ENCODE results near the gene PLXDC1.

PLXDC1 gene

GRCh38 chr17:39069114-39069756 lies 82.2 kb downstream of the PLXDC1 start:
- Histone ChIP-seq H3K27me3 (ENCODE audit: insufficient read depth, poor library complexity, severe bottlenecking) (no peaks in the 10 kb centered on the region), H3K4me3 (replicated peaks; ENCODE audit: insufficient read depth, low read length) (no peak overlapping the region), H3K27ac (replicated peaks) (no peak overlapping the region)
- TF ChIP-seq, protein P1, sequence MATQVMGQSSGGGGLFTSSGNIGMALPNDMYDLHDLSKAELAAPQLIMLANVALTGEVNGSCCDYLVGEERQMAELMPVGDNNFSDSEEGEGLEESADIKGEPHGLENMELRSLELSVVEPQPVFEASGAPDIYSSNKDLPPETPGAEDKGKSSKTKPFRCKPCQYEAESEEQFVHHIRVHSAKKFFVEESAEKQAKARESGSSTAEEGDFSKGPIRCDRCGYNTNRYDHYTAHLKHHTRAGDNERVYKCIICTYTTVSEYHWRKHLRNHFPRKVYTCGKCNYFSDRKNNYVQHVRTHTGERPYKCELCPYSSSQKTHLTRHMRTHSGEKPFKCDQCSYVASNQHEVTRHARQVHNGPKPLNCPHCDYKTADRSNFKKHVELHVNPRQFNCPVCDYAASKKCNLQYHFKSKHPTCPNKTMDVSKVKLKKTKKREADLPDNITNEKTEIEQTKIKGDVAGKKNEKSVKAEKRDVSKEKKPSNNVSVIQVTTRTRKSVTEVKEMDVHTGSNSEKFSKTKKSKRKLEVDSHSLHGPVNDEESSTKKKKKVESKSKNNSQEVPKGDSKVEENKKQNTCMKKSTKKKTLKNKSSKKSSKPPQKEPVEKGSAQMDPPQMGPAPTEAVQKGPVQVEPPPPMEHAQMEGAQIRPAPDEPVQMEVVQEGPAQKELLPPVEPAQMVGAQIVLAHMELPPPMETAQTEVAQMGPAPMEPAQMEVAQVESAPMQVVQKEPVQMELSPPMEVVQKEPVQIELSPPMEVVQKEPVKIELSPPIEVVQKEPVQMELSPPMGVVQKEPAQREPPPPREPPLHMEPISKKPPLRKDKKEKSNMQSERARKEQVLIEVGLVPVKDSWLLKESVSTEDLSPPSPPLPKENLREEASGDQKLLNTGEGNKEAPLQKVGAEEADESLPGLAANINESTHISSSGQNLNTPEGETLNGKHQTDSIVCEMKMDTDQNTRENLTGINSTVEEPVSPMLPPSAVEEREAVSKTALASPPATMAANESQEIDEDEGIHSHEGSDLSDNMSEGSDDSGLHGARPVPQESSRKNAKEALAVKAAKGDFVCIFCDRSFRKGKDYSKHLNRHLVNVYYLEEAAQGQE (IDR thresholded peaks at IDR 0.05; ENCODE audit: insufficient replicate concordance, low read depth): no peak
- TF ChIP-seq GABPA (IDR thresholded peaks at IDR 0.05; ENCODE audit: low read depth) (no peak), SPI1 (IDR thresholded peaks at IDR 0.05; ENCODE audit: borderline replicate concordance, low read depth) (no peak), POLR2AphosphoS5 (IDR thresholded peaks at IDR 0.05; ENCODE audit: low read depth) (no peak)
- TF ChIP-seq, protein P2, sequence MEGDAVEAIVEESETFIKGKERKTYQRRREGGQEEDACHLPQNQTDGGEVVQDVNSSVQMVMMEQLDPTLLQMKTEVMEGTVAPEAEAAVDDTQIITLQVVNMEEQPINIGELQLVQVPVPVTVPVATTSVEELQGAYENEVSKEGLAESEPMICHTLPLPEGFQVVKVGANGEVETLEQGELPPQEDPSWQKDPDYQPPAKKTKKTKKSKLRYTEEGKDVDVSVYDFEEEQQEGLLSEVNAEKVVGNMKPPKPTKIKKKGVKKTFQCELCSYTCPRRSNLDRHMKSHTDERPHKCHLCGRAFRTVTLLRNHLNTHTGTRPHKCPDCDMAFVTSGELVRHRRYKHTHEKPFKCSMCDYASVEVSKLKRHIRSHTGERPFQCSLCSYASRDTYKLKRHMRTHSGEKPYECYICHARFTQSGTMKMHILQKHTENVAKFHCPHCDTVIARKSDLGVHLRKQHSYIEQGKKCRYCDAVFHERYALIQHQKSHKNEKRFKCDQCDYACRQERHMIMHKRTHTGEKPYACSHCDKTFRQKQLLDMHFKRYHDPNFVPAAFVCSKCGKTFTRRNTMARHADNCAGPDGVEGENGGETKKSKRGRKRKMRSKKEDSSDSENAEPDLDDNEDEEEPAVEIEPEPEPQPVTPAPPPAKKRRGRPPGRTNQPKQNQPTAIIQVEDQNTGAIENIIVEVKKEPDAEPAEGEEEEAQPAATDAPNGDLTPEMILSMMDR (IDR thresholded peaks at IDR 0.05; ENCODE audit: insufficient read depth, low read length): peak; percentile 75
- DNase-seq (ENCODE audit: low read depth in 1 of 2, low spot score in 1 of 2): peak in 1 of 2 experiments; percentile 45

- Histone ChIP-seq H3K4me3 (replicated peaks; ENCODE audit: insufficient read depth, low read length) (no peak overlapping the region), H3K27ac (replicated peaks) (no peak overlapping the region), H3K27me3 (ENCODE audit: insufficient read depth, poor library complexity, severe bottlenecking) (no peaks in the 10 kb centered on the region)
- TF ChIP-seq GABPA (IDR thresholded peaks at IDR 0.05; ENCODE audit: low read depth) (no peak), SPI1 (IDR thresholded peaks at IDR 0.05; ENCODE audit: borderline replicate concordance, low read depth) (no peak), POLR2AphosphoS5 (IDR thresholded peaks at IDR 0.05; ENCODE audit: low read depth) (no peak)
- TF ChIP-seq, protein P2 (IDR thresholded peaks at IDR 0.05; ENCODE audit: insufficient read depth, low read length): no peak
- TF ChIP-seq, protein P1 (IDR thresholded peaks at IDR 0.05; ENCODE audit: insufficient replicate concordance, low read depth): no peak
- no peak for DNase-seq (ENCODE audit: low read depth in 1 of 2, low spot score in 1 of 2)
Measured at GRCh38 chr17:39064819-39065218, 86.6 kb downstream of the PLXDC1 start.

DNA sequence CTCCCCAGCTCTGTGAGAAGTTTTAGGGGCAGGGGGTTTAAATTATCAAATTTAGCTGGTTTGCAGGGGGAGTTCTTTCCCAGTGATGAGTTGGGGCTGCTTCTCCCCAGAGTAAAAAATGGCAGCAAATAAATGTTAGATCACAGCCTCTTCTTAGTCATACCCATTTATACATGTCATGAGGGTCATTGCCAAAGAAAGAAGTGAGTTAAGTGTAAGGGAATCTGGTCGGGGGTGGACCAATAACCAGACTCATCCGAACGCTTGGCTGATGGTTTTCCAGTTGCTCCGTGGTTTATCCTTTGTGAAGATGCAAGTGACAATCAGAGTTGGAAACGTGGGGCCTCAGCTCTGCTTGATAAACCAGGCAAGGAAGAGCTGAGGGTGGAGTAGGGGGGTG lies 87.1 kb downstream of the PLXDC1 start:
- no peak for DNase-seq (ENCODE audit: low read depth in 1 of 2, low spot score in 1 of 2)
- no peak for TF ChIP-seq SPI1 (IDR thresholded peaks at IDR 0.05; ENCODE audit: borderline replicate concordance, low read depth)
- TF ChIP-seq, protein P1 (IDR thresholded peaks at IDR 0.05; ENCODE audit: insufficient replicate concordance, low read depth): no peak
- TF ChIP-seq, protein P2 (IDR thresholded peaks at IDR 0.05; ENCODE audit: insufficient read depth, low read length): no peak
- TF ChIP-seq POLR2AphosphoS5 (IDR thresholded peaks at IDR 0.05; ENCODE audit: low read depth): no peak
- no peak for TF ChIP-seq GABPA (IDR thresholded peaks at IDR 0.05; ENCODE audit: low read depth)
- H3K27me3 ChIP-seq (ENCODE audit: insufficient read depth, poor library complexity, severe bottlenecking): no peaks in the 10 kb centered on the region

More for the DNA sequence above, 87.1 kb downstream of the PLXDC1 start:
- no peak overlapping the region for H3K4me3 ChIP-seq (replicated peaks; ENCODE audit: insufficient read depth, low read length)
- no peak overlapping the region for H3K27ac ChIP-seq (replicated peaks)
